Left forelimb (tissue), 1 donor: ENCODE results near the gene BSX.

Source experiments
- DNase-seq: peaks from one replicate; pipeline ENCODE4 v3.0.0-alpha.2; 2018; ENCODE audit warnings: low spot score

BSX gene

GRCh38 chr11:122954455-122954854 lies 27.2 kb downstream of the BSX start:
- no peak for DNase-seq

GRCh38 chr11:122951211-122951610 lies 30.4 kb downstream of the BSX start:
- no peak for DNase-seq

GRCh38 chr11:122938557-122938956 lies 43.1 kb downstream of the BSX start:
- DNase-seq, result no peak

- no peak for DNase-seq
Measured at GRCh38 chr11:122937983-122938382, 43.7 kb downstream of the BSX start.

GRCh38 chr11:122933416-122933815 lies 48.2 kb downstream of the BSX start:
- no peak for DNase-seq

GRCh38 chr11:122931510-122931909 lies 50.1 kb downstream of the BSX start:
- DNase-seq, result no peak
